Stimulated activated CD4-positive, alpha-beta T cell treated with anti-CD3 and anti-CD28 coated beads, Interleukin-12 subunit alpha, Interleukin-12 subunit beta, amount 100 ng/mL, for 4 hours (primary cell): ENCODE results near the gene B4GALT2.
A peak's percentile ranks its signal among the peaks of the same experiment; 100 is the strongest.

Experiments
- DNase-seq: peaks from one replicate; pipeline ENCODE4 v3.0.0-alpha.2; 2020

The B4GALT2 gene

GRCh38 chr1:44031252-44032169, 52.5 kb downstream of the B4GALT2 start, which contains the start of gene SLC6A9:
Gene SLC6A9 (minus strand): TSS chr1:44031462. CDS start chr1:44024277, 7,185 bp downstream.
- DNase-seq, result peak; percentile 54

GRCh38 chr1:44032170-44032790, 53.3 kb downstream of the B4GALT2 start:
- no peak for DNase-seq

- DNase-seq, result no peak
These were observed 54.1 kb downstream of the B4GALT2 start for GRCh38 chr1:44033041-44033575.

- DNase-seq, result no peak
These were observed 54.7 kb downstream of the B4GALT2 start for GRCh38 chr1:44033756-44034155.

GRCh38 chr1:44034423-44034822, 55.4 kb downstream of the B4GALT2 start:
- DNase-seq, result no peak

GRCh38 chr1:44034976-44035716, 56.1 kb downstream of the B4GALT2 start:
- no peak for DNase-seq

- no peak for DNase-seq
These were observed 56.9 kb downstream of the B4GALT2 start for GRCh38 chr1:44035726-44036408.

- DNase-seq, result peak; percentile 55
These were observed 57.6 kb downstream of the B4GALT2 start for GRCh38 chr1:44036409-44037139.

- DNase-seq, result no peak
These were observed 58.1 kb downstream of the B4GALT2 start for GRCh38 chr1:44037154-44037553.

GRCh38 chr1:44038876-44039657, 60.1 kb downstream of the B4GALT2 start:
- DNase-seq, result no peak

- no peak for DNase-seq
These were observed 61.4 kb downstream of the B4GALT2 start for GRCh38 chr1:44040418-44040817.
